HUES48 (cell line): ENCODE results near the gene FOXK1.

Experiments
- H3K27ac ChIP-seq: one replicate; pipeline ENCODE4 v1.7.0; 2013; ENCODE audit warnings: low read depth, low read length, inconsistent platforms
- H3K27me3 ChIP-seq: 2 replicates; pipeline ENCODE4 v1.6.1; 2013; ENCODE audit warnings: mild to moderate bottlenecking, low read length; ENCODE audit not compliant: control insufficient read depth, insufficient read depth
- H3K36me3 ChIP-seq: 2 replicates; pipeline ENCODE4 v1.6.1; 2013; ENCODE audit warnings: low read length; ENCODE audit not compliant: control insufficient read depth, insufficient read depth
- H3K4me1 ChIP-seq: 2 replicates; pipeline ENCODE4 v1.6.1; 2013; ENCODE audit warnings: mild to moderate bottlenecking, low read length; ENCODE audit not compliant: control insufficient read depth, insufficient read depth
- H3K4me3 ChIP-seq: 2 replicates; pipeline ENCODE4 v1.5.1; 2013; ENCODE audit warnings: mild to moderate bottlenecking, low read depth, low read length
- H3K9ac ChIP-seq: 2 replicates; pipeline ENCODE4 v1.6.1; 2013; ENCODE audit warnings: mild to moderate bottlenecking, low read depth, low read length, moderate library complexity
- H3K9me3 ChIP-seq: 2 replicates; pipeline ENCODE4 v1.6.1; 2013; ENCODE audit warnings: low read length; ENCODE audit not compliant: control insufficient read depth, insufficient read depth

Gene FOXK1

GRCh38 chr7:4805984-4806300 lies 123.8 kb downstream of the FOXK1 start:
- Histone ChIP-seq H3K9me3 (no peaks in the 10 kb centered on the region), H3K9ac (no peak overlapping the region), H3K27me3 (no peaks in the 10 kb centered on the region)

GRCh38 chr7:4806983-4807597 lies 125.0 kb downstream of the FOXK1 start:
- Histone ChIP-seq H3K9me3 (no peaks in the 10 kb centered on the region), H3K27me3 (no peaks in the 10 kb centered on the region), H3K27ac (no peak overlapping the region), H3K4me3 (no peak overlapping the region), H3K9ac (no peak overlapping the region), H3K4me1 (no peaks in the 10 kb centered on the region), H3K36me3 (no peaks in the 10 kb centered on the region)

More at GRCh38 chr7:4805984-4806300, 123.8 kb downstream of the FOXK1 start:
- H3K36me3 ChIP-seq = no peaks in the 10 kb centered on the region
- H3K4me1 ChIP-seq = no peaks in the 10 kb centered on the region
- H3K27ac ChIP-seq = no peak overlapping the region
- H3K4me3 ChIP-seq = no peak overlapping the region

GRCh38 chr7:4807598-4808016 lies 125.5 kb downstream of the FOXK1 start:
- no peak overlapping the region for H3K4me3 ChIP-seq
- no peak overlapping the region for H3K27ac ChIP-seq
- no peaks in the 10 kb centered on the region for H3K36me3 ChIP-seq
- H3K9me3 ChIP-seq = no peaks in the 10 kb centered on the region
- no peaks in the 10 kb centered on the region for H3K27me3 ChIP-seq
- H3K4me1 ChIP-seq = no peaks in the 10 kb centered on the region
- H3K9ac ChIP-seq = no peak overlapping the region

GRCh38 chr7:4808026-4808425 lies 125.9 kb downstream of the FOXK1 start:
- H3K9ac ChIP-seq = no peak overlapping the region
- no peak overlapping the region for H3K4me3 ChIP-seq
- no peak overlapping the region for H3K27ac ChIP-seq

GRCh38 chr7:4808565-4808964 lies 126.5 kb downstream of the FOXK1 start:
- Histone ChIP-seq H3K9me3 (no peaks in the 10 kb centered on the region), H3K4me3 (no peak overlapping the region), H3K27me3 (no peaks in the 10 kb centered on the region), H3K27ac (no peak overlapping the region), H3K9ac (no peak overlapping the region), H3K36me3 (no peaks in the 10 kb centered on the region), H3K4me1 (no peaks in the 10 kb centered on the region)

More at GRCh38 chr7:4808026-4808425, 125.9 kb downstream of the FOXK1 start:
- no peaks in the 10 kb centered on the region for H3K36me3 ChIP-seq
- H3K27me3 ChIP-seq = no peaks in the 10 kb centered on the region
- H3K9me3 ChIP-seq = no peaks in the 10 kb centered on the region
- no peaks in the 10 kb centered on the region for H3K4me1 ChIP-seq

- H3K36me3 ChIP-seq = no peaks in the 10 kb centered on the region
- H3K27ac ChIP-seq = no peak overlapping the region
- no peak overlapping the region for H3K4me3 ChIP-seq
- H3K4me1 ChIP-seq = no peaks in the 10 kb centered on the region
- no peaks in the 10 kb centered on the region for H3K9me3 ChIP-seq
- no peaks in the 10 kb centered on the region for H3K27me3 ChIP-seq
- no peak overlapping the region for H3K9ac ChIP-seq
These were observed 127.0 kb downstream of the FOXK1 start for GRCh38 chr7:4809091-4809591.

- Histone ChIP-seq H3K36me3 (no peaks in the 10 kb centered on the region), H3K9ac (no peak overlapping the region), H3K27me3 (no peaks in the 10 kb centered on the region), H3K27ac (no peak overlapping the region), H3K4me1 (no peaks in the 10 kb centered on the region), H3K4me3 (no peak overlapping the region), H3K9me3 (no peaks in the 10 kb centered on the region)
These were observed 127.6 kb downstream of the FOXK1 start for GRCh38 chr7:4809666-4810065.

- Histone ChIP-seq H3K36me3 (no peaks in the 10 kb centered on the region), H3K27me3 (no peaks in the 10 kb centered on the region), H3K4me3 (no peak overlapping the region), H3K9ac (no peak overlapping the region), H3K9me3 (no peaks in the 10 kb centered on the region), H3K4me1 (no peaks in the 10 kb centered on the region), H3K27ac (no peak overlapping the region)
These were observed 132.3 kb downstream of the FOXK1 start for GRCh38 chr7:4814433-4814832.

GRCh38 chr7:4815121-4815520 lies 133.0 kb downstream of the FOXK1 start:
- H3K9me3 ChIP-seq = no peaks in the 10 kb centered on the region
- no peak overlapping the region for H3K9ac ChIP-seq
- H3K4me3 ChIP-seq = no peak overlapping the region
- no peak overlapping the region for H3K27ac ChIP-seq
- H3K36me3 ChIP-seq = no peaks in the 10 kb centered on the region
- H3K4me1 ChIP-seq = no peaks in the 10 kb centered on the region
- no peaks in the 10 kb centered on the region for H3K27me3 ChIP-seq

GRCh38 chr7:4815609-4816418 lies 133.7 kb downstream of the FOXK1 start:
- Histone ChIP-seq H3K4me1 (no peaks in the 10 kb centered on the region), H3K27ac (no peak overlapping the region), H3K27me3 (no peaks in the 10 kb centered on the region), H3K9ac (no peak overlapping the region), H3K36me3 (no peaks in the 10 kb centered on the region), H3K9me3 (no peaks in the 10 kb centered on the region), H3K4me3 (no peak overlapping the region)

- no peaks in the 10 kb centered on the region for H3K9me3 ChIP-seq
These were observed 134.5 kb downstream of the FOXK1 start for GRCh38 chr7:4816419-4817080.

More at GRCh38 chr7:4816419-4817080, 134.5 kb downstream of the FOXK1 start:
- Histone ChIP-seq H3K27ac (no peak overlapping the region), H3K4me3 (no peak overlapping the region), H3K4me1 (no peaks in the 10 kb centered on the region), H3K9ac (no peak overlapping the region), H3K36me3 (no peaks in the 10 kb centered on the region), H3K27me3 (no peaks in the 10 kb centered on the region)
